GM19455 (cell line): Measurements from ENCODE around the gene HINFP.
"Not testable (repeated sequence)": the region's sequence is repeated elsewhere in the genome, so short reads cannot be mapped to it uniquely, and the experiment has no call there.

Source experiments
- ATAC-seq: cut with Tn5 transposase; IDR thresholded peaks from one replicate; pipeline ENCODE4 v1.9.1; 2021; ENCODE audit not compliant: unreplicated experiment

HINFP gene

DNA sequence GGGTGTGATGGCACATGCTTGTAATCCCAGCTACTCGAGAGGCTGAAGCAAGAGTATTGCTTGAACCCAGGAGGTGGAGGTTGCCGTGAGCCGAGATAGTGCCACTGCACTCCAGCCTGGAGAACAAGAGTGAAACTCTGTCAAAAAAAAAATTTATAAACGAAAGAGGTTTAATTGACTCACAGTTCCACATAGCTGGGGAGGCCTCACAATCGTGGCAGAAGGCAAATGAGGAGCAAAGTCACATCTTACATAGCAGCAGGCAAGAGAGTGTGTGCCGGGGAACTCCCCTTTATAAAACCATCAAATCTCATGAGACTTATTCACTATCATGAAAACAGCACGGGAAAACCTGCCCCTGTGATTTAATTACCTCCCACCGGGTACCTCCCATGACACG is 63.0 kb downstream of the HINFP start:
- not testable (repeated sequence) for ATAC-seq
